SK-N-SH (cell line): ENCODE measurements around the gene CLDN10.

Experiments
- CHD2 ChIP-seq: fragments of 150-350 bp; IDR thresholded peaks from 2 replicates; pipeline ENCODE4 v1.6.1; 2018; ENCODE audit warnings: low read length; ENCODE audit not compliant: partially characterized antibody
- ELF1 ChIP-seq: IDR thresholded peaks from 2 replicates; pipeline ENCODE4 v1.4.0; 2012
- EP300 ChIP-seq, 2 experiments: IDR thresholded peaks; 2 replicates each; pipeline versions ENCODE4 v1.4.0 to v1.6.1; 2012; ENCODE audit warnings: borderline replicate concordance in 1 of 2, low read depth in 1 of 2, low read length in 1 of 2
- GABPA ChIP-seq: IDR thresholded peaks from 2 replicates; pipeline ENCODE4 v1.4.0; 2012; ENCODE audit warnings: low read depth, mild to moderate bottlenecking
- GATA2 ChIP-seq: sonication (generic); formaldehyde crosslinking; IDR thresholded peaks from 2 replicates; pipeline ENCODE4 v1.5.0; 2020; ENCODE audit warnings: mild to moderate bottlenecking, missing genetic modification reagents
- JUND ChIP-seq: IDR thresholded peaks from 2 replicates; pipeline ENCODE4 v1.4.0; 2012
- POLR2AphosphoS5 ChIP-seq: IDR thresholded peaks from 2 replicates; pipeline ENCODE4 v1.6.1; 2012; ENCODE audit warnings: low read depth, low read length
- RAD21 ChIP-seq: IDR thresholded peaks from 2 replicates; pipeline ENCODE4 v1.6.1; 2012; ENCODE audit warnings: mild to moderate bottlenecking, low read length
- RFX5 ChIP-seq: IDR thresholded peaks from 2 replicates; pipeline ENCODE4 v1.6.1; 2012; ENCODE audit warnings: mild to moderate bottlenecking, improper control_type of control experiment, low read length
- RXRA ChIP-seq: IDR thresholded peaks from 2 replicates; pipeline ENCODE4 v1.4.0; 2012; ENCODE audit warnings: low read depth, mild to moderate bottlenecking, borderline replicate concordance
- TAF1 ChIP-seq: IDR thresholded peaks from 2 replicates; pipeline ENCODE4 v1.6.1; 2012; ENCODE audit warnings: low read depth, mild to moderate bottlenecking, low read length, moderate library complexity, borderline replicate concordance
- TF ChIP-seq, protein P1 (sequence below): fragments of 200-600 bp; sonication (generic); IDR thresholded peaks from 2 replicates; pipeline ENCODE4 v1.6.1; 2017; ENCODE audit warnings: antibody characterized with exemption, mild to moderate bottlenecking, moderate library complexity
- TF ChIP-seq, protein P2 (sequence below): IDR thresholded peaks from 2 replicates; pipeline ENCODE4 v1.4.0; 2012; ENCODE audit warnings: low read depth
- TF ChIP-seq, protein P3 (sequence below): IDR thresholded peaks from 2 replicates; pipeline ENCODE4; 2012

DNA sequence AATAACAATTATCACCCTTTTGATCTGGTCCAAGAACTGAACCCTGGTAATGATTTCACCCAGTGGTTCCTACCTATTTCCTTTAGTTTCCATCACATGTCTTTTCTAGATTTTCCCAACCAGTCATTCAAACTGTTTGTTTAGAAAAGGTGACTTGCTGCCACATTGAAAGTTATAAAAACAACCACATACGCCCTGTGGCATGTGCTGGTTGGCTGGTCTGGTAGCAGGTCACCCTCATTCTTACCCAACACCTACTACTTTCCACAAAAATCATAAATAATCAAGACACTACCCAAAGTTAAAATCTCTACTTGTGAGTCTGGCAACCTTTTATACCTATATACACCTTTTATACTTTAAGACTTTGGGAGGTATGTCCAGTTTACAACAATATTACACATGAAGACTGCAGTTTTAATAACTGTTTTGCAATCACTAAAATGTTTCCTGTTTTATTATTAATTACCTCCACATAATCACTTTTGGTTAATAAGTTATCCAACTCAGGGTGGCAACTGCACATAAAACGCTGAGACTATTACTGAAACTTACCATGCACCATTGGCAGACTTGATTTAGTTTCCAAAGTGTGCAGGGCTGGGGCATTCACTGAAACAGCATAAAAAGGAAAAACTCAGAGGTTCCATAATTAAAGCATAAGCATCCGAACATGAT lies 53.1 kb downstream of the CLDN10 start:
- TF ChIP-seq, protein P1, sequence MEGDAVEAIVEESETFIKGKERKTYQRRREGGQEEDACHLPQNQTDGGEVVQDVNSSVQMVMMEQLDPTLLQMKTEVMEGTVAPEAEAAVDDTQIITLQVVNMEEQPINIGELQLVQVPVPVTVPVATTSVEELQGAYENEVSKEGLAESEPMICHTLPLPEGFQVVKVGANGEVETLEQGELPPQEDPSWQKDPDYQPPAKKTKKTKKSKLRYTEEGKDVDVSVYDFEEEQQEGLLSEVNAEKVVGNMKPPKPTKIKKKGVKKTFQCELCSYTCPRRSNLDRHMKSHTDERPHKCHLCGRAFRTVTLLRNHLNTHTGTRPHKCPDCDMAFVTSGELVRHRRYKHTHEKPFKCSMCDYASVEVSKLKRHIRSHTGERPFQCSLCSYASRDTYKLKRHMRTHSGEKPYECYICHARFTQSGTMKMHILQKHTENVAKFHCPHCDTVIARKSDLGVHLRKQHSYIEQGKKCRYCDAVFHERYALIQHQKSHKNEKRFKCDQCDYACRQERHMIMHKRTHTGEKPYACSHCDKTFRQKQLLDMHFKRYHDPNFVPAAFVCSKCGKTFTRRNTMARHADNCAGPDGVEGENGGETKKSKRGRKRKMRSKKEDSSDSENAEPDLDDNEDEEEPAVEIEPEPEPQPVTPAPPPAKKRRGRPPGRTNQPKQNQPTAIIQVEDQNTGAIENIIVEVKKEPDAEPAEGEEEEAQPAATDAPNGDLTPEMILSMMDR, result no peak
- TF ChIP-seq POLR2AphosphoS5, result no peak
- TF ChIP-seq TAF1, result no peak
- TF ChIP-seq JUND, result no peak
- TF ChIP-seq RAD21, result no peak
- no peak for TF ChIP-seq ELF1
- TF ChIP-seq GABPA, result no peak
- TF ChIP-seq GATA2 (CRISPR knock-in tag), result no peak
- TF ChIP-seq, protein P2, sequence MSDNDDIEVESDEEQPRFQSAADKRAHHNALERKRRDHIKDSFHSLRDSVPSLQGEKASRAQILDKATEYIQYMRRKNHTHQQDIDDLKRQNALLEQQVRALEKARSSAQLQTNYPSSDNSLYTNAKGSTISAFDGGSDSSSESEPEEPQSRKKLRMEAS, result no peak
- TF ChIP-seq CHD2, result no peak
- TF ChIP-seq, protein P3, sequence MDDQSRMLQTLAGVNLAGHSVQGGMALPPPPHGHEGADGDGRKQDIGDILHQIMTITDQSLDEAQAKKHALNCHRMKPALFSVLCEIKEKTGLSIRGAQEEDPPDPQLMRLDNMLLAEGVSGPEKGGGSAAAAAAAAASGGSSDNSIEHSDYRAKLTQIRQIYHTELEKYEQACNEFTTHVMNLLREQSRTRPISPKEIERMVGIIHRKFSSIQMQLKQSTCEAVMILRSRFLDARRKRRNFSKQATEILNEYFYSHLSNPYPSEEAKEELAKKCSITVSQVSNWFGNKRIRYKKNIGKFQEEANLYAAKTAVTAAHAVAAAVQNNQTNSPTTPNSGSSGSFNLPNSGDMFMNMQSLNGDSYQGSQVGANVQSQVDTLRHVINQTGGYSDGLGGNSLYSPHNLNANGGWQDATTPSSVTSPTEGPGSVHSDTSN, result no peak
- no peak for TF ChIP-seq RFX5
- no peak for TF ChIP-seq RXRA
- no peak for TF ChIP-seq EP300 (IDR thresholded peaks at IDR 0.05; ENCODE audit: borderline replicate concordance in 1 of 2, low read depth in 1 of 2, low read length in 1 of 2)
